ENCODE data around the gene RGS9. TPM values are rescaled to one million over a fixed set of nuclear protein-coding genes. Genes with fewer than 3 reads are reported as not detected.
A peak's percentile ranks its signal among the peaks of the same experiment; 100 is the strongest.

Gene RGS9
- total and polyA plus RNA-seq, 2 donors (not counting 1 experiment from before 2014, with no cell fraction given): 0.36 to 3.4 TPM

DNA sequence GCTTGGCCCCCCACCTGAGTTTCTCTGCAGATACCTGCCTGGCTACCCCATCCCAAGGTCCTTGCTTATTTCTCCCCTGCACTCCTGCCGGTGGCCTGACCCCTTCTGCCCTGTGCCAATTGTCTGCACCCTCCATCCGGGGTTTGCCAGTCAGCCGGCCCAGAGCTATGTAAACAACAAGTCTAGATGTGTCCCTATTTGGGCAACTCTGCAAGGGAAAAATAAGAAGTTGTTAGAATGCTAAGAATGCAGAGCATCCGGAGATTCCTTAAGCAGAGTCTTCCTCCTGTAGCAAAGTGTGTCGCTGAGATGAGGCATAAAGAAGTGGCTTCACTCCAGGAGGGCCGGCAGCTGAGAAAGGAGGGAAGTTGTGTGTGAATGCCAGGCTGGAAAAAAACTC, 46.6 kb downstream of the RGS9 start:
- no peaks in the 10 kb centered on the region for H4K20me1 ChIP-seq (ENCODE audit: control insufficient read depth, insufficient read depth, low read length, poor library complexity, severe bottlenecking)
- TF ChIP-seq CTCF (IDR thresholded peaks at IDR 0.05) (no peak), EZH2 (IDR thresholded peaks at IDR 0.05; ENCODE audit: borderline replicate concordance, insufficient read depth, low read depth, low read length, poor library complexity, severe bottlenecking) (no peak)
- DNase-seq (no peak), ATAC-seq (ENCODE audit: low read depth) (no peak)
- ChIA-PET POLR2A (no interaction called here), CTCF (no interaction called here)
- peaks cover 0 to 3% (median 0%) of the 10 kb centered on the region in 4 experiments for H3K27me3 ChIP-seq (replicated peaks in 1 of 4; ENCODE audit: control extremely low read depth in 1 of 4, control insufficient read depth in 3 of 4, insufficient read depth in 4 of 4, low read length in 3 of 4)
- no peak overlapping the region for H3K4me3 ChIP-seq (ENCODE audit: control extremely low read depth in 1 of 5, extremely low read depth in 1 of 5, insufficient read depth in 1 of 5, low read depth in 2 of 5, low read length in 4 of 5)
- Mint-ChIP-seq H3K4me1 (peaks cover 32% of the 10 kb centered on the region), H3K27me3 (no peaks in the 10 kb centered on the region), H3K27ac (no peak overlapping the region), H3K4me3 (no peak overlapping the region), H3K9me3 (ENCODE audit: insufficient read depth) (peaks cover 2% of the 10 kb centered on the region)
- H3K4me2 ChIP-seq (replicated peaks; ENCODE audit: low read depth, low read length, poor library complexity, severe bottlenecking): no peak overlapping the region
- no peak overlapping the region for H2AFZ ChIP-seq (ENCODE audit: insufficient read depth, low read depth, low read length, poor library complexity, severe bottlenecking)
- no peaks in the 10 kb centered on the region for H3K36me3 ChIP-seq (replicated peaks in 1 of 2; ENCODE audit: control extremely low read depth in 1 of 2, control insufficient read depth in 1 of 2, extremely low read depth in 1 of 2, insufficient read depth in 2 of 2, low read length in 1 of 2)
- H3K79me2 ChIP-seq (ENCODE audit: control insufficient read depth, insufficient read depth, low read length): no peaks in the 10 kb centered on the region
- H3K4me1 ChIP-seq (ENCODE audit: control insufficient read depth in 2 of 2, insufficient read depth in 2 of 2, low read length in 2 of 2): peaks cover 4 to 15% of the 10 kb centered on the region in 2 donors
- intact Hi-C loops (cut with micrococcal nuclease): loop anchor here (5.0 kb wide), 1 partner anchor 46 kb away; the partner anchor contains the start of gene RGS9
- H3K27ac ChIP-seq (ENCODE audit: low read length in 2 of 2): no peak overlapping the region
- H3K9ac ChIP-seq (ENCODE audit: low read length): no peak overlapping the region
- H3K9me3 ChIP-seq (ENCODE audit: control extremely low read depth in 1 of 3, control insufficient read depth in 2 of 3, insufficient read depth in 1 of 3, low read length in 2 of 3): peaks cover 0 to 4% (median 0%) of the 10 kb centered on the region in 3 donors
- 88% methylated on average over 5 of the region's 6 CpGs for WGBS (ENCODE audit: insufficient coverage)

- no peaks in the 10 kb centered on the region for H4K20me1 ChIP-seq (ENCODE audit: control insufficient read depth, insufficient read depth, low read length, poor library complexity, severe bottlenecking)
- intact Hi-C loops (cut with micrococcal nuclease): loop anchor here (5.0 kb wide), 1 partner anchor 47 kb away; the partner anchor contains the start of gene RGS9
- no peaks in the 10 kb centered on the region for H3K79me2 ChIP-seq (ENCODE audit: control insufficient read depth, insufficient read depth, low read length)
- H3K9ac ChIP-seq (ENCODE audit: low read length): no peak overlapping the region
- no peaks in the 10 kb centered on the region for H3K36me3 ChIP-seq (replicated peaks in 1 of 2; ENCODE audit: control extremely low read depth in 1 of 2, control insufficient read depth in 1 of 2, extremely low read depth in 1 of 2, insufficient read depth in 2 of 2, low read length in 1 of 2)
- no peak overlapping the region for H3K4me2 ChIP-seq (replicated peaks; ENCODE audit: low read depth, low read length, poor library complexity, severe bottlenecking)
- TF ChIP-seq EZH2 (IDR thresholded peaks at IDR 0.05; ENCODE audit: borderline replicate concordance, insufficient read depth, low read depth, low read length, poor library complexity, severe bottlenecking): no peak
- TF ChIP-seq CTCF (IDR thresholded peaks at IDR 0.05): peak; percentile 14
- WGBS (ENCODE audit: insufficient coverage): 78% methylated on average over 1 of the region's 5 CpGs
- H3K27me3 ChIP-seq (replicated peaks in 1 of 4; ENCODE audit: control extremely low read depth in 1 of 4, control insufficient read depth in 3 of 4, insufficient read depth in 4 of 4, low read length in 3 of 4): peaks cover 0 to 3% (median 0%) of the 10 kb centered on the region in 4 experiments
- Mint-ChIP-seq H3K27ac (peak overlapping the region; percentile 17), H3K4me3 (no peak overlapping the region), H3K9me3 (ENCODE audit: insufficient read depth) (peaks cover 2% of the 10 kb centered on the region), H3K27me3 (no peaks in the 10 kb centered on the region), H3K4me1 (peaks cover 28% of the 10 kb centered on the region)
- H3K4me3 ChIP-seq (ENCODE audit: control extremely low read depth in 1 of 5, extremely low read depth in 1 of 5, insufficient read depth in 1 of 5, low read depth in 2 of 5, low read length in 4 of 5): no peak overlapping the region
- ChIA-PET POLR2A (no interaction called here), CTCF (no interaction called here)
- ATAC-seq (ENCODE audit: low read depth) (no peak), DNase-seq (no peak)
- H2AFZ ChIP-seq (ENCODE audit: insufficient read depth, low read depth, low read length, poor library complexity, severe bottlenecking): no peak overlapping the region
- peaks cover 0 to 4% (median 0%) of the 10 kb centered on the region in 3 donors for H3K9me3 ChIP-seq (ENCODE audit: control extremely low read depth in 1 of 3, control insufficient read depth in 2 of 3, insufficient read depth in 1 of 3, low read length in 2 of 3)
- peaks cover 4 to 15% of the 10 kb centered on the region in 2 donors for H3K4me1 ChIP-seq (ENCODE audit: control insufficient read depth in 2 of 2, insufficient read depth in 2 of 2, low read length in 2 of 2)
- no peak overlapping the region for H3K27ac ChIP-seq (ENCODE audit: low read length in 2 of 2)
Observed at GRCh38 chr17:65184235-65184959, 47.2 kb downstream of the RGS9 start.
